Muscle of arm (tissue), 12 donors: ENCODE measurements around the gene PAN3. TPM values are rescaled to one million over a fixed set of nuclear protein-coding genes. Genes with fewer than 3 reads are reported as not detected.

Experiments used
- DNase-seq: peaks from one replicate; pipeline ENCODE4 v3.0.0-alpha.2; 2013
- polyA plus RNA-seq, 12 donors: library from polyadenylated mRNA; unstranded; fragments of 120-200 nt; gene quantifications; one replicate each; pipeline ENCODE4 v1.2.1, GENCODE V29; 2013; ENCODE audit not compliant: insufficient read length in 12 of 12

The PAN3 gene
- polyA plus RNA-seq, 12 donors = 18.8 to 34.4 (median 25.1) TPM; not detected in 1

DNA sequence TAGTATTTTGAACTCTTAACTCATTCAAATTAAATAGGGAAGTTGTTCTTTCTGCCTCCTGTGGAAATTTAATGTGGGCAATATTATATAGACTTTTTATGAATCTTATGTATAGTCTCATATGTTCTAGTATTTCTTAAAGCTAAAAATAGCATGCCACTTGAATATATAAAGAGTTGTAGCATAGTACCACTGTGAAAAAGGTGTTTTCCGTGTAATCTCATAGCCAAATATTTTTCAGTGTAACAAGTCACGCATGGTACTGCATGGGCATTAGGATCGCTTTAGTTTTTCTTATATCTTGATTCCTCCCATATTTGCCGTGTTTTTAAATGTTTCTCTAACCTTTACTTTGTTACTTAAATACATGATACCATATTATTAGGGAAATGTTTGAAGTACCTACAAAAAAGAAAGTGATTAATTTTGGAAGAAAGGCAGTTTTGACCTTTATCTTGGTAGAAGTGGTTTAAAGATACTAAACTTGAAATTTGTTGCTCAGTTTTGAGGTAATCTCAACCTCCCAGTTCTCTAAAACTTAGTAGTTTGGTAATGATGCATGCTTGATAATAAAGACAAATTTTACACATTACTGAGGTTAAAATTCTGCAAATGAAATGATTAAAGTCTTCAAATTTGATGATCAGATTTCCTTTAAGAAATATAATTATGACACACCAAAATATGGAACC lies 81.2 kb downstream of the PAN3 start:
- no peak for DNase-seq

DNA sequence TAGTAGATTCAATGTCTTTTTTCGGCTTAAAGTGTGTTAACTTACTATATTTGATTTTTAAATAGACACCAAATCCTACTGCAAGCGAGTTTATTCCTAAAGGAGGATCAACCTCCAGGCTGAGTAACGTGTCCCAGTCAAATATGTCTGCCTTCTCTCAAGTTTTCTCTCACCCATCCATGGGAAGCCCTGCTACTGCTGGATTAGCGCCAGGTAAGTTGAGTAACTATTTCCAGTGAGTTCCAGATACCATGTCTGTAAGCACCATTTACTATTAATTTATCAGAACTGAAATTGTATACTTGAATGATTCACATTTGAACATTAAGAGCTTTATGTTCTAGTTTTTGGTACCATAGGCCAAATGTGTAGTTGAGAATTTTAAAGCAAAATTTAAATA lies 81.8 kb downstream of the PAN3 start:
- no peak for DNase-seq

DNA sequence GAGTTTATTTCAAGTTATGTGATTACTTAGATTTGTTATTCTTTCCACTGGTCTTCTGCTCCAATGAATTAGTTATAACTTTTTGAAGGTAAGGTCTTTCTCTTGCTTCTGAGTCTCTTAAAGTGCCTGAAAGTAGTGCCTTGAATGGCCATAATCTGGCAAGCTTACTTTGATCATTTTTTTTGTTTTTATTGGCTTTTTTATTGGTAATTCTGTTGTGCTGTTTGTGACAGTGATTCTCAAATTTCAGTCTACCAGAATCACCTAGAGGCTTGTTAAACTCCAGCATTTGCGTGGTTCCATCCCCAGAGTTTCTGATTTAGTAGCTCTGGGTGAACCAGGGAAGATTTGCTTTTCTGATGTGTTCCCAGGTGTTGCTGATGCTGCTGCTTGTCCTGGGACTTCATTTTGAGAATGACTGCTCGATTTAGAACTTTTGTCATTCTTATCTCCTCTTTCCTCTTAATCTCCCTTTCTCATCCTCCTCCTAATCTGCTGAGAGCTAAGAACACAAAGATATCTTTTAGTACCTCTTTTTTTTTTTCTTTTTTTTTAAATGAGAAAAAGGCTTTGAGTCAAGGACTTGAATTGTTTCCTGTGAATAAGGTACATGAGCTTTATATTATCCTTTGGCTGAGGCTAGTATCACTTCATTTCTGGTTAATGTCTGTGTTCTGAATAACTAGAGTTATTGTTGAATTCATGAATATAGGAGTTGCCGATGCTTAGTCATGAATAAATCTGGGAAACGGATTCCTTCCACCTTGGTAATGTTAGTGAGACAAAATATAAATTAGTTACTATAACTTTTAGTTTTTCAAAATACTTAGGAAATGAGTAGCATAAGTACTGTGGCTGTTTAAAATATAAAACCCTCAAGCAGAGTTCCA lies 91.4 kb downstream of the PAN3 start:
- no peak for DNase-seq

DNA sequence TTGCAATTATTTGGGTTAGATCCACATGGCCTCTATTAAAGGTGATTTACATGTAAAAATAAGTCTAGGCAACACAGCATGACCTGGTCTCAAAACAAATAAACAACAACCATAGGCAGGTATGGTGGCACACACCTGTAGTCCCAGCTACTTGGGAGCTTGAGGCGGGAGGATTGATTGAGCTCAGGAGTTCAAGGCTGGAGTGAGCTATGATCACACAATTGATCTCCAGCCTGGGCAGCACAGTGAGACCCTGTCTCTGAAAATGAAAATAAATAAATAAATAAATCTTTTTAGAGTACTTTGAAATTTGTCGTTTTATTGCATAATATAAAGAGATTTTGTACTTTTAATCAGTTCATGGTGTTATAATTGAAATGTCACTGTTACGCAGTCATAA lies 93.3 kb downstream of the PAN3 start:
- DNase-seq = no peak

GRCh38 chr13:28237944-28238343 lies 99.6 kb downstream of the PAN3 start:
- DNase-seq = no peak

DNA sequence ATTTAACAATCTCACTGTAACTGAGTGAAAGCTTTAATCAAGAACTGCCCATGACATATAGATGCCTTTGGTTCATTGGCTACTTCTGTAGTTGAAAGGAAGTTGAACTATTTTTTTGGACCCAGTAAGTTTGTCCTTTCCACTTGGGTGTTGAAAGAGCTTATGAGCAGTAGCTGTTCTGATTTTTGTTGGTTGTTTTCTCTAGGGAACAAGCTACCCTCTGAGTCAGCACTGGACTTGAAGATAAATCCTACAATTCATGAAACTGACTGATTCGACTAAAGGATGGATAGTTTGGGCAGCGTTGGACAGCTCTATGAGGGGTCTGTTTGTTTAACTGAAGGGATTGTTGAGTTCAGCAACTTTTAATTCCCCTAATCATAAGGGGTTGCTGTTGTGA lies 101.0 kb downstream of the PAN3 start:
- DNase-seq = no peak

- no peak for DNase-seq
Observed at GRCh38 chr13:28245465-28245864, 107.1 kb downstream of the PAN3 start.

GRCh38 chr13:28246891-28247290 lies 108.5 kb downstream of the PAN3 start:
- DNase-seq = no peak

DNA sequence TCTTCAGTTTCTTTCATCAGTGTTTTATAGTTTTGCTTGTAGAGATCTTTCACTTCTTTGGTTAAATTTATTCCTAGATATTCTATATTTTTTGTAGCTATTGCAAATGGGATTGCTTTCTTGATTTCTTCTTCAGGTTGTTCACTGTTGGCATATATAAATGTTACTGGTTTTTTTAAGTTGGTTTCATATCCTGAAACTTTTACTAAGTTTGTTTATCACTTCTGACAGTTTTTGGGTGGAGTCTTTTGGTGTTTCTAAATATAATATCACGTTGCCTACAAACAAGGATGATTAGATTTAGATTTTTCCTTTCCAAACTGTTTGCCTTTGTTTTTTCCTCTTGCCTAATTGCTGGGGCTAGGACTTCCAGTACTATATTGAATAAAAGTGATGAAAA lies 109.7 kb downstream of the PAN3 start:
- DNase-seq = no peak

DNA sequence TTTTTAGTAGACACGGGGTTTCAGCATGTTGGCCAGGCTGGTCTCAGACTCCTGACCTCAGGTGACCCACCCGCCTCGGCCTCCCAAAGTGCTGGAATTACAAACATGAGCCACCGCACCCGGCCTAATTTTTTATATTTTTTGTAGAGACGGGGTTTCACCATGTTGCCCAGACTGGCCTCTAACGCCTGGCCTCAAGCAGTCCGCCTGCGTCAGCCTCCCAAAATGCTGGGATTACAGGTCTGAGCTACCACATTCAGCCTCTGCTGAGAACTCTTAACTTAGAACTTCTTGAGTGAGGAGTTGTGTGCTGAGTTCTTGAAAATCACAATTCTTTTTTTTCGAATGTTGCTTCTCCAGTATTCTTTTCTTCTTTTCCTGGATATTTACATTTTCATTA lies 112.2 kb downstream of the PAN3 start:
- DNase-seq = no peak

- no peak for DNase-seq
Observed at GRCh38 chr13:28251466-28251865, 113.1 kb downstream of the PAN3 start.

- DNase-seq = no peak
Observed at GRCh38 chr13:28252547-28252946, 114.2 kb downstream of the PAN3 start.

GRCh38 chr13:28257305-28257704 lies 119.0 kb downstream of the PAN3 start:
- no peak for DNase-seq

- no peak for DNase-seq
Observed at GRCh38 chr13:28258417-28258816, 120.1 kb downstream of the PAN3 start.

- no peak for DNase-seq
Observed at GRCh38 chr13:28267497-28267896, 129.2 kb downstream of the PAN3 start.

GRCh38 chr13:28268800-28269223 lies 130.5 kb downstream of the PAN3 start:
- DNase-seq = no peak

GRCh38 chr13:28271056-28271840 lies 132.9 kb downstream of the PAN3 start:
- DNase-seq = no peak

GRCh38 chr13:28273919-28274318 lies 135.6 kb downstream of the PAN3 start:
- DNase-seq = no peak

GRCh38 chr13:28282451-28282850 lies 144.1 kb downstream of the PAN3 start:
- DNase-seq = no peak

GRCh38 chr13:28283600-28283999 lies 145.3 kb downstream of the PAN3 start:
- no peak for DNase-seq

DNA sequence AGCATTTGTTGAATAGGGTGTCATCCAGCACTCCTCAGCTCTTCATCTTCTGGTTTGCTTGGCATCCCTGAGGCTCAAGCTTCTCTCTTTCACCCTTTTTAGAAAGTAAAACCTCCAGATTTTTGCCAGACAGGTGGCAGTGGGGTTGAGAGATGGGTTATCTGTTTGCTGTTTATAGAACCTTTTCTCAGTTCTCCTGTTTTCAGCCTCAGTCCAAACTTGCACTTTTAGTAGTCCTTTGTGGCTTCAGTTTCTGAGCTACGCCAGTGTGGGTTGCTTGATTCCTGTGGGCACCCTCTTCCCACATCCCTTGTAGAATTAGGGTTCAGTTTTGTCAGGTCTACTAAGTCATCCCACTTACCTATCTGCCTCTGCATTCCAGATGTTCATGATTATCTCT lies 147.9 kb downstream of the PAN3 start:
- DNase-seq = no peak

GRCh38 chr13:28297341-28297740 lies 159.0 kb downstream of the PAN3 start:
- DNase-seq = no peak
